LHCN-M2 (cell line): ENCODE results near the gene WASHC2A. TPM values are rescaled to one million over a fixed set of nuclear protein-coding genes. Genes with fewer than 3 reads are reported as not detected.
"Not testable (repeated sequence)": the region's sequence is repeated elsewhere in the genome, so short reads cannot be mapped to it uniquely, and the experiment has no call there.

Source experiments
- DNase-seq: peaks from one replicate; pipeline ENCODE4 v3.0.0-alpha.2; 2012; ENCODE audit warnings: low read depth
- total RNA-seq: library from RNA; depleted of rRNA; stranded (reverse); fragments of >200 nt; gene quantifications from 2 replicates; pipeline ENCODE4 v1.2.3, GENCODE V29; 2014

Gene WASHC2A
- total RNA-seq, 1 experiment from 2014 or later = 43.8 TPM

- DNase-seq = not testable (repeated sequence)
Measured at GRCh38 chr10:50059946-50060345, 7.8 kb upstream of the WASHC2A start.

DNA sequence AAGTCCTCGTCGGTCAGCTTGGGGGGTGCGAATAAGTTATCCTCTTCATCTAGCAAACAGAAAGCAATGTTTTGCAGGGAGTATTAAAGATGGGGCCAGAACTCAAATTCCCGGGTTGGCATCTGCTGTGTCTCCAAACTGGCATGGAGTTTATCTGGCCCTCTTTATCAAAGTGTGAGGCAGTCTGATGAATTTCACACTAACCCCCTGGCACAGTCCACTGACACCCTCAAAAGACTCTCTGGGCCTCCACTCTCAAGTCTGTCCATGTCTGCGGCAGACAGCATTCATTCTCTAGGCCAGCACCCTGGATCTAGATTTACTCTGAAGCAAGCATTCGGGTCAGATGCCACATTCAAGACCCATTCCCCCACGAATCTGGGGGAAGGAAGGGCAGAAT is 6.2 kb upstream of the WASHC2A start:
- not testable (repeated sequence) for DNase-seq

- no peak for DNase-seq
Measured at GRCh38 chr10:50063100-50063499, 4.7 kb upstream of the WASHC2A start.

- DNase-seq = not testable (repeated sequence)
Measured at GRCh38 chr10:50068352-50068659, 552 bp downstream of the WASHC2A start.

DNA sequence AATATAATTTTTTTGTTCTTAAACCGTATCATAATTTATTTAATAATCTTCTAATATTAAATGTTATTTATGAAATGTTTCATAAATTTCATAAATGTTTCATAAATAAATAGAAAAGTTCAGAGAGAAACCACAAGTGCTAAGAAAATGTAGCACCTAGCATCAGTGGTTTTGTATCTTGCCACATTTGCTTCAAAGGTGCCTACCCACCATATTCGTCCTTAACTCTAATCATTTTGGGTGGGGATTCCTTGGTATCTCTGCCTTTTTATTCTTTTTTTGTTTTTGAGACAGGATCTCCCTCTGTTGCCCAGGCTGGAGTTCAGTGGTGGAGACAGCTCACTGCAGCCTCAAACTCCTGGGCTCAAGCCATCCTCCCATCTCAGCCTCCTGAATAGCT is 7.4 kb downstream of the WASHC2A start:
- DNase-seq = not testable (repeated sequence)

- DNase-seq = peak; percentile 1
Measured at GRCh38 chr10:50075544-50075943, 7.8 kb downstream of the WASHC2A start.

DNA sequence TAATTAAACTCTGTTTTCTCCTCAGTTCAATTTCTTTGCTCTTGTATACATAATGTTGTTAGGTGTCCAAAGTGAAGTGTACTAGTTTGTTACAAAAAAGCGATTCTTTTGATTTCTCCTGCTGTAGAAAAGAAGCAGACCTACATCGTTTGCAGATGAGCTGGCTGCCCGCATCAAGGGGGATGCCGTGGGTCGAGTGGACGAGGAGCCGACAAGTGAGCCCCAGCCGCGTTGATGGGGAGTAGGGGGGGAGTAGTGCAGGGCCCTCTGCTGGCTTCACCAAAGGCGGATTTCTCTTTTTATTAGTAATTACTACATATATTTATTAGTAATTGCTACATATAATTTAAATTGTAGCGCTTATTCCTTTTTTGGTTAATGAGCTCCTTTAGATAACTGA is 23.6 kb downstream of the WASHC2A start:
- not testable (repeated sequence) for DNase-seq

DNA sequence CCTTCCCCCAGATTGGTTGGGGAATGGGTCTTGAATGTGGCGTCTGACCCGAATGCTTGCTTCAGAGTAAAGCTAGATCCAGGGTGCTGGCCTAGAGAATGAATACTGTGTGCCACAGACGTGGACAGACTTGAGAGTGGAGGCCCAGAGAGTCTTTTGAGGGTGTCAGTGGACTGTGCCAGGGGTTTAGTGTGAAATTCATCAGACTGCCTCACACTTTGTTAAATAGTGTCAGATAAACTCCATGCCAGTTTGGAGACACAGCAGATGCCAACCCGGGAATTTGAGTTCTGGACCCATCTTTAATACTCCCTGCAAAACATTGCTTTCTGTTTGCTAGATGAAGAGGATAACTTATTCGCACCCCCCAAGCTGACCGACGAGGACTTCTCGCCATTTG is 25.2 kb downstream of the WASHC2A start:
- not testable (repeated sequence) for DNase-seq

- not testable (repeated sequence) for DNase-seq
Measured at GRCh38 chr10:50094630-50095029, 26.9 kb downstream of the WASHC2A start.

DNA sequence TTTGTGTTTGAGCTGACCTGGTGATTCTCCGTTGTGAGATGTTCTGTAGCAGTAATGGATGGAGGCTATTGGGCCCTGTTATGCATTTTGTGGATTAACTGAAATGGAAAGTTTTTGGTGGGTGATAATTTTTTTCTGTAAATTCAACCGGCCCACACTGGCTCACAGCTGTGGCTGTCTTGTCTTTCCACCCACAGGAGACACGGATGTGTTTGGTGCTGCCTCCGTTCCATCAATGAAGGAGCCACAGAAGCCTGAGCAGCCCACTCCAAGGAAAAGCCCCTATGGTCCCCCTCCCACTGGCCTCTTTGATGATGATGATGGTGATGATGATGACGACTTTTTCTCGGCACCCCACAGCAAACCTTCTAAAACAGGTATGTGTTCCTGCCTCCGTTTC is 27.6 kb downstream of the WASHC2A start:
- DNase-seq = not testable (repeated sequence)

GRCh38 chr10:50096722-50097121 is 29.0 kb downstream of the WASHC2A start:
- not testable (repeated sequence) for DNase-seq

DNA sequence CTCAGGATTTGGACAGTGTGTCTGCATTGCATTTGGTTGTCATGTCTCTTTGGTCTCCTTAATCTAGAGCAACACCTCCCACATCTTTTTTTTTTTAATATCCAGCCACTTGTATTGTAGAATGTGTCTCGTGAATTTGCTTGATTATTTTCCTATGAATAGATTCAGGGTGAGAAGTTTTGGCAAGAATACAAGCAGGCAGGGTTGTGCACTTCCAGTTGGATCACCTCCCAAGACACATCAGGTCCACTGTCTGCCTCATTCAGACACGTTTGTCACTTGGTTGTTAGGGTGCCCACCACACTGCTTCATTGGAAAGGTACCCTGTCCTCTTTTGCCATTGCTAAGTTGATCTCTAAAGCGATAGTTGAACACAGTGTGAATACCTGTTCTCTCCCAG is 30.9 kb downstream of the WASHC2A start:
- not testable (repeated sequence) for DNase-seq

DNA sequence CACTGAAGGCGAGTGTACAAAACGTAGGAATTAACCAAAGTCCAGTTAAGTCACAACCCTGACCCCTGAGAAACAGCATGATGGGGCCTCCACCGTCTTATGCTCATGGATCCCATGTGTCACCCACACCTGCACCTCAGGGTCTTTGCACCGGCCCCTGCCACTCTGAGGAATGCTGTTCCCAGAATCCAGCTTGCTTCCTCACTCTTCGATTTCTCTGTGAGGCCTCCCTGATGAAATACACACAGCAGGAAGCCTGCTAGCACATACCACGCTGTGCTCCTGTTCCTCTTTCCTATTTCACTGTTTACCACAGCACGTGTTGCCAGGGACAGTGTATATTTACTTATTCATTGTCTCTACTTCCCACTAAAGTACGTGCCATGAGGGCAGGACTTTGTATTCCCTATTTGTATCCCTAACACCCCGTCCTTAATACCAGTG is 33.4 kb downstream of the WASHC2A start:
- DNase-seq = not testable (repeated sequence)

DNA sequence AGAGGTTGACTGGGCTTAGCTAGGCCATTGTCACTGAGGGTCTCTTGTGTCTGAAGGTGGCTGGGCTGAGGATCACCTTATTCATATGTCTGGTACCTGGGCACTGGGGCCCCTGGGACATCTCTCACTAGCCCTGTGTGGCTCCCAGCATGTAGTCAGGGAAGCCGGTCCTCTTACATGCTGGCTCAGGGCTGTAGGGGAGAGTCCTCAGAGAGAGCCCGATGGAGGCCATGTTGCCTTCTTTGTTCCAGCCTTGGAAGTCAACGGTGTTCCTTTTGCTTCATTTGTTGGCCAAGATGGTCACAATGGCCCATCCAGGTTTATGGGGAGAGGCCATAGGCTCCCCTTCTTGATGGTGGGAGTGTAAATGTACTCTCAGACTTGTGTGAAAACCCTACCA is 34.0 kb downstream of the WASHC2A start:
- not testable (repeated sequence) for DNase-seq

GRCh38 chr10:50102267-50102666 is 34.5 kb downstream of the WASHC2A start:
- DNase-seq = not testable (repeated sequence)

- not testable (repeated sequence) for DNase-seq
Measured at GRCh38 chr10:50108999-50109698, 41.4 kb downstream of the WASHC2A start.

DNA sequence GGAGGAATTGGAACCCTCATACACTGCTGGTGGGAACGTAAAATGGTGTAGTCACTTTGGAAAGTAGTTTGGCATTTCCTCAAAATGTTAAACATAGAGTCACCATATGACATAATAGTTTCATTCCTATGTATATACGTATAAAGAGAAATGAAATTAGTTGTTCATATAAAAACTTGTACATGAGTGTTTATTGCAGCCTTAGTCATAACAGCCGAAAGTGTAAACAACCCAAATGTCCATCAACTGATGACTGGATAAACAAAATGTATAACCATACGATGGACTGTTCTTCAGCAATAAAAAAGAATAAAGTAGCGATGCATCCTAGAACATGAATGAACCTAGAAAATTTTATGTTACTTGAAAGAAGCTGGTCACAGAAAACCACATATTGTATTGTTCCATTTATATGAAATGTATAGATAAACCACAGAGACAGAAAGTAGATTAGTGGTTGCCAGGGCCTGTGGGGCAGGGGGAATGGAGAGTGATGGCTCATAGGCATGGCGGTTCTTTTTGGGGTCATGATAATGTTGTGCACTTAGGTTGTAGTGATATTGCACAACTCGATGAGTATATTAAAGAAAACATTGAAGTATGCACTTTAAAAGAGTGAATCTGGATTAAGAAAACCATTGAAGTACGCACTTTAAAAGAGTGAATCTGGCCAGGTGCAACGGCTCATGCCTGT is 44.8 kb downstream of the WASHC2A start:
- DNase-seq = not testable (repeated sequence)

GRCh38 chr10:50126765-50127164 is 59.0 kb downstream of the WASHC2A start:
- DNase-seq = not testable (repeated sequence)

- DNase-seq = not testable (repeated sequence)
Measured at GRCh38 chr10:50127770-50128292, 60.1 kb downstream of the WASHC2A start.

DNA sequence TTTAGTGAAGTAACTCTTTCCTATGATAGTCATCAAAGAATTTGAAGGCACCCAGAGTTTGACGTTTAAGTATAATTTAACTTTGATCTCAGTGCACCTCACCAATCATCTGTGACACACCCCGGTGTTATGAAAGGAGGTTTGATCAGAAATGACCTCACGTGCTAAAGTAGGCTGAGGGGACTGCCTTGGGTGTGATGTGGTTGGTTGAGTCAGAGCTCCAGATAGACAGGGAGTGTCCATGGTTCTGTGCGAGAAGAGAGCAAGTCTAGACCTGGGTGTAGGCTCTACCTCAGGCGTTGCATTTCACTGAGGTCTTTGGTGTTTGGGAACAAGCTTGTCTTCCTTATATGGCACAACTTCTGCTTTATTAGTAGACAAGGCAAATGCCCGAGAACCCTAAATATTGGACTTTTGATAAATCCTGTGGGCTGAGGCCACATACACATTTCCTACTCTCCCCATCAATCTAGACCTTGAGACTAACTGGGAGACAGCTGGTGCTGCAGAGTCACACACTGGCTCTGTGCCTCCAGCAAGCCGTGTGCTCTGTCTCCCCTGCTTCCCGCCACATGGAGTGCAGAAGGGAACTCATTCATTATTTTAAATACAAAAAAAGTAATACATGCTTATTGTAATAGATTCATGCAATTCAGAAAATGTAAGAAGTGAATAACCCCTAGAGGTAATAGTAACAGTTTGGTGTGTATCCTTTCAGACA is 63.7 kb downstream of the WASHC2A start:
- DNase-seq = peak; percentile 5

DNA sequence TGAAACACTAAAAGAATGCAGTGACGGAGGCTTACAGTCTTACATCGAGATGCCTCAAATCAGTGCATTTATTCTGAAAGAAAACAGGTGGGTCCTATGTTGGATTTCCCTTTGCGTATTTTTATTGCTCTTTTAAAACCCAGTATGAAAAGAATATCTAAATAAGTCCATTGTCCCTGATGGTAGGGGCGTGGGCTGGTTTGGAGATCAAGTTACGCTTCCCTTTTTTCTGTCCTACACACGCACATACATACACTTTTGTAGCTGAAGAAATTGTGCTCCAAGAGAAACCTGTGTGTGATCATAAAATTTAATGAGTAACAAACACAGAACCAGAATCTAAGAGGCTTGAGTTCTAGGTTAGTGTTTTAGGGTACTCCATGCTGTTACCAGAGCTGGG is 64.6 kb downstream of the WASHC2A start:
- not testable (repeated sequence) for DNase-seq

GRCh38 chr10:50132841-50133240 is 65.1 kb downstream of the WASHC2A start:
- DNase-seq = not testable (repeated sequence)
